Panc1 (cell line): ENCODE data around the gene HM13. TPM values are rescaled to one million over a fixed set of nuclear protein-coding genes. Genes with fewer than 3 reads are reported as not detected.

Experiments used
- ATAC-seq: fragments of 200-7000 bp; cut with Tn5 transposase; 2 replicates; pipeline ENCODE4 v1.9.1; 2020; ENCODE audit warnings: mild to moderate bottlenecking, moderate library complexity
- BruUV-seq: library from RNA; stranded (reverse); fragments of 400-500 nt; replicated peaks from 2 replicates; lab custom pipeline; 2021; lab: Mats Ljungman, UMichigan
- CTCF ChIA-PET: fragments of 300-600 bp; sonication (Branson Sonifier 250); formaldehyde crosslinking; loops from one replicate; lab custom pipeline; 2022; ENCODE audit warnings: antibody characterized with exemption; lab: Charles Lee
- POLR2A ChIA-PET: fragments of 300-600 bp; sonication (Branson Sonifier 250); formaldehyde crosslinking; loops from one replicate; lab custom pipeline; 2022; ENCODE audit warnings: antibody characterized with exemption; lab: Charles Lee
- DNase-seq: peaks from one replicate; pipeline ENCODE4 v3.0.0-alpha.2; 2010; ENCODE audit warnings: low read depth, low spot score
- H3K27ac ChIP-seq: 2 replicates; pipeline ENCODE4 v1.5.1; 2011; ENCODE audit warnings: mild to moderate bottlenecking, low read length, inconsistent platforms
- H3K27me3 ChIP-seq: fragments of 200-500 bp; sonication (Bioruptor generic); 2 replicates; pipeline ENCODE4 v1.6.0; 2014; ENCODE audit warnings: low read length, inconsistent platforms; ENCODE audit not compliant: control insufficient read depth, insufficient read depth
- H3K36me3 ChIP-seq: fragments of 200-500 bp; sonication (Bioruptor generic); 2 replicates; pipeline ENCODE4 v1.5.1; 2014; ENCODE audit warnings: inconsistent platforms, mild to moderate bottlenecking, low read length, moderate library complexity; ENCODE audit not compliant: control insufficient read depth, insufficient read depth
- H3K4me1 ChIP-seq: 2 replicates; pipeline ENCODE4 v1.5.1; 2011; ENCODE audit warnings: inconsistent platforms, mild to moderate bottlenecking, low read length, moderate library complexity; ENCODE audit not compliant: control insufficient read depth, insufficient read depth
- H3K4me3 ChIP-seq, 2 experiments: 2 replicates each; pipeline ENCODE4 v1.5.1; 2011 to 2012; ENCODE audit warnings: low read depth in 2 of 2, low read length in 2 of 2, mild to moderate bottlenecking in 2 of 2, inconsistent platforms in 1 of 2, moderate library complexity in 1 of 2
- H3K9me3 ChIP-seq: fragments of 200-500 bp; sonication (Bioruptor generic); 2 replicates; pipeline ENCODE4 v1.5.1; 2014; ENCODE audit warnings: low read depth, mild to moderate bottlenecking, inconsistent platforms, low read length, moderate library complexity; ENCODE audit not compliant: control insufficient read depth, insufficient read depth
- CTCF ChIP-seq: fragments of 450-650 bp; IDR thresholded peaks from 2 replicates; pipeline ENCODE4 v1.5.1; 2017; ENCODE audit warnings: mild to moderate bottlenecking
- POLR2AphosphoS5 ChIP-seq: IDR thresholded peaks from 2 replicates; pipeline ENCODE4 v1.6.1; 2012; ENCODE audit warnings: mild to moderate bottlenecking, low read depth, low read length, moderate library complexity
- SIN3A ChIP-seq: IDR thresholded peaks from 2 replicates; pipeline ENCODE4 v1.6.1; 2012; ENCODE audit warnings: low read depth, mild to moderate bottlenecking, low read length, moderate library complexity, borderline replicate concordance; ENCODE audit not compliant: insufficient read depth
- TCF7L2 ChIP-seq: IDR thresholded peaks from 2 replicates; pipeline ENCODE4 v1.6.1; 2011; ENCODE audit warnings: mild to moderate bottlenecking, low read depth, low read length, inconsistent platforms
- in situ Hi-C: cut with HindIII; loops from 2 replicates; pipeline ENCODE4 v1.10.0; 2016; ENCODE audit warnings: low sequenced_read_pairs, low pct_unique_long_range_greater_than_20kb
- intact Hi-C: fragments of 100-400 bp; cut with micrococcal nuclease; formaldehyde crosslinking; loops from one replicate; pipeline ENCODE4 v1.10.0; 2022; ENCODE audit not compliant: unreplicated experiment
- total RNA-seq: library from RNA; stranded (reverse); gene quantifications from one replicate; pipeline ENCODE4 v1.2.1, GENCODE V29; 2021; ENCODE audit not compliant: unreplicated experiment
- TF ChIP-seq, protein P1 (sequence below), 2 experiments: IDR thresholded peaks; 2 replicates each; pipeline ENCODE4 v1.6.1; 2011 to 2012; ENCODE audit warnings: low read depth in 2 of 2, control low read depth in 1 of 2, low read length in 1 of 2, mild to moderate bottlenecking in 1 of 2, moderate library complexity in 1 of 2; ENCODE audit not compliant: insufficient read depth in 1 of 2

The HM13 gene
- total RNA-seq, 1 experiment from 2014 or later = 337 TPM

DNA sequence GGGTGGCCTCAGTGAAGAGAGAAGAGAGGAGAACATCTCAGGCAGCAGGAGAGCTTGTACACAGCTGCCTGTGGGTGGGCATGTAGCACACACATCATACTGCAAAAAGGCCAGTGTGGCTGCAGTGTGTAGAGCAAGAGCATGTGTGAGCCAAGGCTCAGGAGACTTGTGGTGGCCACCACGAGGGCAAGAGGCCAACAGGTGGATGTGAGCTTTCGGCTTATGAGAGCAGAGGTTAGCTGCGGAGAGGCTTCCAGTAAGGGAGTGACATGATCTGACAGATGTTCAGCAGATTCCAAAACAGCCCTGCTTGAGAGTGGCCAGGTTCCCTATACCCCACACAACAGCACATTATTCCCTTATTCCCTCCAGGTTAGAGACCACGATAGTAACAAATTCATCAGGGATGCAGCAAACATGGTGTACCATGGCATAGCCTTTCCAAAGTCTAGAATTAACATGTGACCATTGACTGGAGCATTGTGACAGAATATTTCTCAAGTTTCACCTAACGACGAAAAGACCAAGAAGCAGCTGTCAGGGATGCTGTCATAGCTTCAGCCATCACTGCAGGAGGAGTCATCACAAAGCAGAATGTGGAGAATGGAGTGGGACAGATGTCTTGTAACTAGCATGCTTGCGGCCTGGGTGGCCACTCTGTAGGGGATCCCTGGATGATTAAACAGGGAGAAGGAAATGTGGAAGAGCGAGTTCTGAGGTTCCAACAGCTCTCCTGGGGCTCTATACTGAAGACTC is 23.1 kb downstream of the HM13 start:
- no peak for ATAC-seq
- CTCF ChIA-PET = no interaction called here

DNA sequence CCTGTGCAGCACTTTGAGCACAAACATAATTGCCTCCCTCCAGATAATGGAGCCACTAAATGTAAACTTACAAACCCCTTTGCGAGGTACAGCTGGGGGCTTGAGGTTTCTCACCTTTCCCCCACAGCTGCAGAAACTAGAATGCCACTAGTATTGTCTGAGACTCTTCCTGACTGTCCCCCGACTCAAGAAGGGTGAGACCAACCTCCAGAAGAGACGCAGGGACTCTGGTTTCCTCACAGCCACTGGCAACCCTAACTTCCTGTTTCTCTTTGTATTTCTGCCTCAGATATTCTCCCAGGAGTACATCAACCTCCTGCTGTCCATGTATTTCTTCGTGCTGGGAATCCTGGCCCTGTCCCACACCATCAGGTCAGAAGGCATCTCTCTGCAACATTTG is 23.6 kb downstream of the HM13 start:
- no peak overlapping the region for H3K27ac ChIP-seq
- no peaks in the 10 kb centered on the region for H3K27me3 ChIP-seq
- H3K4me3 ChIP-seq = no peak overlapping the region
- in situ Hi-C loops (no loop called here), intact Hi-C loops (no loop called here)
- DNase-seq = no peak
- no TSS peak for BruUV-seq
- H3K36me3 ChIP-seq = peaks cover 23% of the 10 kb centered on the region
- no peak for ATAC-seq
- ChIA-PET CTCF (no interaction called here), POLR2A (interaction anchor here (0.6 kb wide), 1 partner anchor 20 kb away, joined by 12 read pairs; no protein-coding TSS in a partner anchor)
- no peaks in the 10 kb centered on the region for H3K9me3 ChIP-seq
- H3K4me1 ChIP-seq = no peaks in the 10 kb centered on the region
- TF ChIP-seq POLR2AphosphoS5 = no peak
- no peak for TF ChIP-seq TCF7L2
- TF ChIP-seq, protein P1, sequence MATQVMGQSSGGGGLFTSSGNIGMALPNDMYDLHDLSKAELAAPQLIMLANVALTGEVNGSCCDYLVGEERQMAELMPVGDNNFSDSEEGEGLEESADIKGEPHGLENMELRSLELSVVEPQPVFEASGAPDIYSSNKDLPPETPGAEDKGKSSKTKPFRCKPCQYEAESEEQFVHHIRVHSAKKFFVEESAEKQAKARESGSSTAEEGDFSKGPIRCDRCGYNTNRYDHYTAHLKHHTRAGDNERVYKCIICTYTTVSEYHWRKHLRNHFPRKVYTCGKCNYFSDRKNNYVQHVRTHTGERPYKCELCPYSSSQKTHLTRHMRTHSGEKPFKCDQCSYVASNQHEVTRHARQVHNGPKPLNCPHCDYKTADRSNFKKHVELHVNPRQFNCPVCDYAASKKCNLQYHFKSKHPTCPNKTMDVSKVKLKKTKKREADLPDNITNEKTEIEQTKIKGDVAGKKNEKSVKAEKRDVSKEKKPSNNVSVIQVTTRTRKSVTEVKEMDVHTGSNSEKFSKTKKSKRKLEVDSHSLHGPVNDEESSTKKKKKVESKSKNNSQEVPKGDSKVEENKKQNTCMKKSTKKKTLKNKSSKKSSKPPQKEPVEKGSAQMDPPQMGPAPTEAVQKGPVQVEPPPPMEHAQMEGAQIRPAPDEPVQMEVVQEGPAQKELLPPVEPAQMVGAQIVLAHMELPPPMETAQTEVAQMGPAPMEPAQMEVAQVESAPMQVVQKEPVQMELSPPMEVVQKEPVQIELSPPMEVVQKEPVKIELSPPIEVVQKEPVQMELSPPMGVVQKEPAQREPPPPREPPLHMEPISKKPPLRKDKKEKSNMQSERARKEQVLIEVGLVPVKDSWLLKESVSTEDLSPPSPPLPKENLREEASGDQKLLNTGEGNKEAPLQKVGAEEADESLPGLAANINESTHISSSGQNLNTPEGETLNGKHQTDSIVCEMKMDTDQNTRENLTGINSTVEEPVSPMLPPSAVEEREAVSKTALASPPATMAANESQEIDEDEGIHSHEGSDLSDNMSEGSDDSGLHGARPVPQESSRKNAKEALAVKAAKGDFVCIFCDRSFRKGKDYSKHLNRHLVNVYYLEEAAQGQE (IDR thresholded peaks at IDR 0.05; ENCODE audit: insufficient read depth in 1 of 2, low read depth in 2 of 2, low read length in 1 of 2) = no peak
- no peak for TF ChIP-seq SIN3A
- no peak for TF ChIP-seq CTCF

More for the DNA sequence above, 23.1 kb downstream of the HM13 start:
- BruUV-seq = no TSS peak
- DNase-seq = no peak
- Histone ChIP-seq H3K9me3 (no peaks in the 10 kb centered on the region), H3K27me3 (no peaks in the 10 kb centered on the region), H3K27ac (no peak overlapping the region), H3K36me3 (peaks cover 25% of the 10 kb centered on the region), H3K4me1 (no peaks in the 10 kb centered on the region), H3K4me3 (no peak overlapping the region)
- TF ChIP-seq SIN3A (no peak), POLR2AphosphoS5 (no peak), CTCF (no peak), TCF7L2 (no peak)
- TF ChIP-seq, protein P1 (IDR thresholded peaks at IDR 0.05; ENCODE audit: insufficient read depth in 1 of 2, low read depth in 2 of 2, low read length in 1 of 2) = no peak
- in situ Hi-C loops = no loop called here
- intact Hi-C loops = no loop called here
- POLR2A ChIA-PET = interaction anchor here (0.6 kb wide), 1 partner anchor 20 kb away, joined by 12 read pairs; no protein-coding TSS in a partner anchor
